HCT116 (cell line): ENCODE results near the gene ZC3H12D. TPM values are rescaled to one million over a fixed set of nuclear protein-coding genes. Genes with fewer than 3 reads are reported as not detected.

ENCODE experiments used
- ATAC-seq: fragments of 200-7000 bp; cut with Tn5 transposase; 2 replicates; pipeline ENCODE4 v1.9.1; 2020; ENCODE audit warnings: mild to moderate bottlenecking, moderate library complexity
- BruUV-seq: library from RNA; stranded (reverse); fragments of 400-500 nt; replicated peaks from 2 replicates; lab custom pipeline; 2021; lab: Mats Ljungman, UMichigan
- CTCF ChIA-PET: fragments of 300-600 bp; sonication (Branson Sonifier 250); formaldehyde crosslinking; loops from one replicate; lab custom pipeline; 2021; ENCODE audit warnings: antibody characterized with exemption; lab: Charles Lee
- POLR2A ChIA-PET: fragments of 300-600, 350-600 bp; sonication (Branson Sonifier 250); formaldehyde crosslinking; loops from one replicate; lab custom pipeline; 2021; ENCODE audit warnings: antibody characterized with exemption; lab: Charles Lee
- RAD21 ChIA-PET, 2 experiments: fragments of 300-600 bp; sonication (Branson Sonifier 250); formaldehyde crosslinking; loops; one replicate each; lab custom pipeline; 2023; ENCODE audit warnings: low total read pairs in 2 of 2; ENCODE audit not compliant: uncharacterized antibody in 2 of 2, unreplicated experiment in 2 of 2, low non-redundant PET in 1 of 2; lab: Charles Lee
- DNase-seq: peaks from one replicate; pipeline ENCODE4 v3.0.0-alpha.2; 2010; ENCODE audit warnings: low read depth, low spot score
- H2AFZ ChIP-seq: fragments of 200-600 bp; shearing (Covaris generic), sonication (generic); 2 replicates; pipeline ENCODE4 v1.6.1; 2017; ENCODE audit warnings: low read depth, mixed run types, mixed read lengths, antibody characterized with exemption, low read length; ENCODE audit not compliant: poor library complexity, severe bottlenecking
- H3K27ac ChIP-seq: 2 replicates; pipeline ENCODE4 v1.5.1; 2012; ENCODE audit warnings: low read depth, low read length
- H3K27me3 ChIP-seq: fragments of 200-600 bp; sonication (generic); 2 replicates; pipeline ENCODE4 v1.6.1; 2016; ENCODE audit warnings: mixed run types, low read length, mixed read lengths; ENCODE audit not compliant: insufficient read depth
- H3K36me3 ChIP-seq, 2 experiments: fragments of 200-500 bp in 1 of 2; fragments of 200-600 bp in 1 of 2; sonication (Bioruptor generic) in 1 of 2; sonication (generic) in 1 of 2; 2 replicates each; pipeline versions ENCODE4 v1.5.1 to v1.6.1; 2014 to 2016; ENCODE audit warnings: low read length in 2 of 2, inconsistent platforms in 1 of 2, mixed read lengths in 1 of 2, mixed run types in 1 of 2; ENCODE audit not compliant: insufficient read depth in 2 of 2, control insufficient read depth in 1 of 2
- H3K4me1 ChIP-seq, 2 experiments: fragments of 200-600 bp in 1 of 2; sonication (generic) in 1 of 2; 2 replicates each; pipeline versions ENCODE4 v1.5.1 to v1.6.1; 2012 to 2017; ENCODE audit warnings: low read length in 2 of 2, inconsistent platforms in 1 of 2, mild to moderate bottlenecking in 1 of 2, mixed read lengths in 1 of 2, mixed run types in 1 of 2, moderate library complexity in 1 of 2; ENCODE audit not compliant: insufficient read depth in 2 of 2, control insufficient read depth in 1 of 2
- H3K4me2 ChIP-seq: fragments of 200-600 bp; sonication (generic); 2 replicates; pipeline ENCODE4 v1.6.1; 2017; ENCODE audit warnings: mixed run types, low read length, mixed read lengths
- H3K4me3 ChIP-seq, 2 experiments: fragments of 200-600 bp in 1 of 2; sonication (generic) in 1 of 2; replicated peaks in 1 of 2; 2 replicates each; pipeline ENCODE4 v1.5.1; 2011 to 2016; ENCODE audit warnings: low read length in 2 of 2, control low read depth in 1 of 2, low read depth in 1 of 2, mild to moderate bottlenecking in 1 of 2, mixed read lengths in 1 of 2, mixed run types in 1 of 2
- H3K79me2 ChIP-seq: fragments of 200-600 bp; sonication (generic); 2 replicates; pipeline ENCODE4 v1.6.1; 2017; ENCODE audit warnings: mild to moderate bottlenecking, mixed run types, low read length, moderate library complexity, mixed read lengths; ENCODE audit not compliant: insufficient read depth
- H3K9ac ChIP-seq: fragments of 200-600 bp; sonication (generic); 2 replicates; pipeline ENCODE4 v1.6.1; 2016; ENCODE audit warnings: low read length, mixed read lengths
- H3K9me2 ChIP-seq: fragments of 200-600 bp; sonication (generic), shearing (Covaris generic); 2 replicates; pipeline ENCODE4 v1.6.1; 2017; ENCODE audit warnings: mixed run types, mild to moderate bottlenecking, moderate library complexity; ENCODE audit not compliant: insufficient read depth
- H3K9me3 ChIP-seq, 2 experiments: fragments of 200-500 bp in 1 of 2; fragments of 200-600 bp in 1 of 2; sonication (Bioruptor generic) in 1 of 2; sonication (generic) in 1 of 2; 2 replicates each; pipeline ENCODE4 v1.6.1; 2014 to 2017; ENCODE audit warnings: low read length in 2 of 2, mixed read lengths in 2 of 2, inconsistent platforms in 1 of 2, low read depth in 1 of 2, mild to moderate bottlenecking in 1 of 2, mixed run types in 1 of 2, moderate library complexity in 1 of 2; ENCODE audit not compliant: control insufficient read depth in 1 of 2, insufficient read depth in 1 of 2
- H4K20me1 ChIP-seq: fragments of 200-600 bp; sonication (generic), shearing (Covaris generic); 2 replicates; pipeline ENCODE4 v1.6.1; 2017; ENCODE audit warnings: mixed run types, mild to moderate bottlenecking, moderate library complexity; ENCODE audit not compliant: insufficient read depth
- ELF1 ChIP-seq: IDR thresholded peaks from 2 replicates; pipeline ENCODE4 v1.6.1; 2012; ENCODE audit warnings: low read depth, borderline replicate concordance
- RAD21 ChIP-seq: IDR thresholded peaks from 2 replicates; pipeline ENCODE4 v1.6.1; 2012; ENCODE audit warnings: low read depth, mild to moderate bottlenecking
- TCF7L2 ChIP-seq: IDR thresholded peaks from 2 replicates; pipeline ENCODE4 v1.7.0; 2011; ENCODE audit warnings: borderline replicate concordance, inconsistent platforms; ENCODE audit not compliant: insufficient read depth, insufficient read length; ENCODE audit errors: extremely low read depth
- YY1 ChIP-seq: IDR thresholded peaks from 2 replicates; pipeline ENCODE4 v1.6.1; 2011; ENCODE audit warnings: low read length, low read depth, moderate library complexity, mild to moderate bottlenecking; ENCODE audit not compliant: insufficient replicate concordance; ENCODE audit errors: extremely low read depth
- ZFX ChIP-seq: fragments of 450-650 bp; IDR thresholded peaks from 2 replicates; pipeline ENCODE4 v1.6.1; 2017
- intact Hi-C: fragments of 100-400 bp; cut with micrococcal nuclease; formaldehyde crosslinking; loops from 2 replicates; pipeline ENCODE4 v1.10.0; 2022
- total RNA-seq: library from RNA; stranded (reverse); gene quantifications from one replicate; pipeline ENCODE4 v1.2.1, GENCODE V29; 2021; ENCODE audit not compliant: unreplicated experiment
- TF ChIP-seq, protein P1 (sequence below), 3 experiments: fragments of 200-600 bp in 1 of 3; sonication (generic) in 1 of 3; IDR thresholded peaks in 2 of 3; conservative IDR thresholded peaks in 1 of 3; 2 replicates each; pipeline ENCODE4 v1.5.1; 2012 to 2017; ENCODE audit warnings: low read depth in 2 of 3, low read length in 2 of 3, antibody characterized with exemption in 1 of 3, borderline replicate concordance in 1 of 3, control low read depth in 1 of 3, mild to moderate bottlenecking in 1 of 3, mixed read lengths in 1 of 3, mixed run types in 1 of 3, moderate library complexity in 1 of 3; ENCODE audit not compliant: insufficient read depth in 1 of 3
- TF ChIP-seq, protein P2 (sequence below): IDR thresholded peaks from 2 replicates; pipeline ENCODE4 v1.6.1; 2012

The ZC3H12D gene
- total RNA-seq, 1 experiment from 2014 or later, result 0.30 TPM

DNA sequence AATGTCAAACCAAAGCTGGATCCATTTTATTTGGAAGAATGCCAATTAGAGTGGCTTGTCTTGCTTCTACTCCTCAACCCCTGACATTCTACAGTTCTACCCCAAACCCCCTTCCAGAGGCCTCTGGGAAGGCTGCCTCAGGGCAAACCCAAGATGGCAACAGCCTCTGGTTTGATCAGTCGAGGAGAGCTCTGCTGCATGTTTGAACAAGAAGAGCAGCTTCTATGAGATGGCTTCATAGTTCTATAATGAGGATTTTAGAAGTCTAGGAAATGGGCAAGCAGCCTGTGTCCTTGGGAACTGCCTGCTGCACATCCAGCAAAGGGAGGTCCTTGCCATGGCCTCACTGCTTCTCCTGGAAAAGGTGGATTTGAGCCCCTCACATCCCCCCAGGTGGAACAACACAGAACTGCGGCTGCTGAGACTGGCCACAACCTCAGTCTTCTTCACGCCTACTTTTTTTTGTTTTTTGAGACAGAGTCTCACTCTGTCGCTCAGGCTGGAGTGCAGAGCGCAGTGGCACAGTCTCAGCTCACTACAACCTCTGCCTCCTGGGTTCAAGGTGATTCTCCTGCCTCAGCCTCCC, 37.9 kb downstream of the ZC3H12D start:
- Histone ChIP-seq H3K4me2 (no peak overlapping the region), H3K9me2 (no peaks in the 10 kb centered on the region), H3K79me2 (no peaks in the 10 kb centered on the region), H2AFZ (no peak overlapping the region), H3K27me3 (no peaks in the 10 kb centered on the region), H3K9ac (no peak overlapping the region), H3K4me1 (no peaks in the 10 kb centered on the region), H3K27ac (no peak overlapping the region), H3K36me3 (no peaks in the 10 kb centered on the region), H4K20me1 (no peaks in the 10 kb centered on the region), H3K4me3 (no peak overlapping the region), H3K9me3 (no peaks in the 10 kb centered on the region)
- peak; percentile 61; the same call in 1 of the 2 replicates for ATAC-seq
- no peak for DNase-seq
- intact Hi-C loops, result no loop called here
- ChIA-PET RAD21 (no interaction called here), CTCF (no interaction called here), POLR2A (no interaction called here)
- TF ChIP-seq, protein P1, sequence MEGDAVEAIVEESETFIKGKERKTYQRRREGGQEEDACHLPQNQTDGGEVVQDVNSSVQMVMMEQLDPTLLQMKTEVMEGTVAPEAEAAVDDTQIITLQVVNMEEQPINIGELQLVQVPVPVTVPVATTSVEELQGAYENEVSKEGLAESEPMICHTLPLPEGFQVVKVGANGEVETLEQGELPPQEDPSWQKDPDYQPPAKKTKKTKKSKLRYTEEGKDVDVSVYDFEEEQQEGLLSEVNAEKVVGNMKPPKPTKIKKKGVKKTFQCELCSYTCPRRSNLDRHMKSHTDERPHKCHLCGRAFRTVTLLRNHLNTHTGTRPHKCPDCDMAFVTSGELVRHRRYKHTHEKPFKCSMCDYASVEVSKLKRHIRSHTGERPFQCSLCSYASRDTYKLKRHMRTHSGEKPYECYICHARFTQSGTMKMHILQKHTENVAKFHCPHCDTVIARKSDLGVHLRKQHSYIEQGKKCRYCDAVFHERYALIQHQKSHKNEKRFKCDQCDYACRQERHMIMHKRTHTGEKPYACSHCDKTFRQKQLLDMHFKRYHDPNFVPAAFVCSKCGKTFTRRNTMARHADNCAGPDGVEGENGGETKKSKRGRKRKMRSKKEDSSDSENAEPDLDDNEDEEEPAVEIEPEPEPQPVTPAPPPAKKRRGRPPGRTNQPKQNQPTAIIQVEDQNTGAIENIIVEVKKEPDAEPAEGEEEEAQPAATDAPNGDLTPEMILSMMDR (IDR thresholded peaks at IDR 0.05 in 2 of 3, conservative IDR thresholded peaks at IDR 0.05 in 1 of 3; ENCODE audit: borderline replicate concordance in 1 of 3, insufficient read depth in 1 of 3, low read depth in 2 of 3, low read length in 2 of 3), result peak in 1 of 3 experiments; percentile 22; a peak in 2 of 6 replicates
- TF ChIP-seq ELF1, result no peak
- no peak for TF ChIP-seq RAD21
- BruUV-seq, result no TSS peak

DNA sequence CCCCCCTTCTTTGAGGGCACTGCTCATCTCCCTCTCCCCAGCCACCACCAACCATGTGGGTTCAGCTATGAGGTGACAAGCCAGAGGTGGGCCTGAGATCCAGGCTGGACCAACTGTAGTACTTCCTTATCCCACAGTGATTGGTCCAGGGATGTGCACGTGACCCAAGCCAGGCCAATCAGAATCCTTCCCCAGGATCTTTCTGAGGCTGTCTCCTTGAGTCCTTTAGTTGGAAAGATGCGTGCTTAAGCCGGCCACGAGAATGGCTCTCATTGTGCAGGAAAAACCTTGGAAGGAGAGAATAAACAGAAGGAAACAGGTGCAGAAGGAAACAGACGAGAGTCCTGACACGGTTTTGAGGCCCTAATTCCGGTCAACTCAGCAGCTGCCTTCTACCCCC, 39.2 kb downstream of the ZC3H12D start:
- Histone ChIP-seq H3K4me1 (no peaks in the 10 kb centered on the region), H3K36me3 (no peaks in the 10 kb centered on the region), H3K9me2 (no peaks in the 10 kb centered on the region), H3K4me2 (no peak overlapping the region), H3K27me3 (no peaks in the 10 kb centered on the region), H3K9me3 (no peaks in the 10 kb centered on the region), H4K20me1 (no peaks in the 10 kb centered on the region), H3K27ac (no peak overlapping the region), H3K9ac (no peak overlapping the region), H2AFZ (no peak overlapping the region), H3K4me3 (no peak overlapping the region), H3K79me2 (no peaks in the 10 kb centered on the region)
- intact Hi-C loops, result no loop called here
- DNase-seq, result no peak
- ChIA-PET RAD21 (no interaction called here), CTCF (no interaction called here), POLR2A (no interaction called here)
- TF ChIP-seq YY1, result no peak
- TF ChIP-seq, protein P2, sequence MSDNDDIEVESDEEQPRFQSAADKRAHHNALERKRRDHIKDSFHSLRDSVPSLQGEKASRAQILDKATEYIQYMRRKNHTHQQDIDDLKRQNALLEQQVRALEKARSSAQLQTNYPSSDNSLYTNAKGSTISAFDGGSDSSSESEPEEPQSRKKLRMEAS, result no peak
- TF ChIP-seq ELF1, result no peak
- no peak for TF ChIP-seq ZFX
- no peak for TF ChIP-seq TCF7L2
- no TSS peak for BruUV-seq
- no peak for ATAC-seq
